MM.1S (cell line): ENCODE measurements around the gene SLC4A9.

Experiments
- DNase-seq: peaks from one replicate; pipeline ENCODE4 v3.0.0-alpha.2; 2015
- H2AFZ ChIP-seq: fragments of 300-600 bp; sonication (generic); 2 replicates; pipeline ENCODE4 v1.6.0; 2016; ENCODE audit warnings: antibody characterized with exemption, low read length
- H3F3A ChIP-seq: fragments of 300-600 bp; sonication (generic); 2 replicates; pipeline ENCODE4 v1.6.1; 2016; ENCODE audit warnings: mild to moderate bottlenecking, antibody characterized with exemption, low read length, moderate library complexity, mixed read lengths; ENCODE audit not compliant: insufficient read depth
- H3K27ac ChIP-seq: fragments of 300-600 bp; sonication (generic); 2 replicates; pipeline ENCODE4 v1.5.1; 2016; ENCODE audit warnings: mild to moderate bottlenecking, low read length
- H3K27me3 ChIP-seq: fragments of 300-600 bp; sonication (generic); replicated peaks from 2 replicates; pipeline ENCODE4 v1.6.0; 2016; ENCODE audit warnings: low read length; ENCODE audit not compliant: insufficient read depth
- H3K36me3 ChIP-seq: fragments of 300-600 bp; sonication (generic); replicated peaks from 2 replicates; pipeline ENCODE4 v1.6.1; 2016; ENCODE audit warnings: mild to moderate bottlenecking, low read length, mixed read lengths; ENCODE audit not compliant: insufficient read depth
- H3K4me1 ChIP-seq: fragments of 300-600 bp; sonication (generic); 2 replicates; pipeline ENCODE4 v1.6.1; 2016; ENCODE audit warnings: low read length, mixed read lengths
- H3K4me2 ChIP-seq: fragments of 300-600 bp; sonication (generic); 2 replicates; pipeline ENCODE4 v1.6.0; 2016; ENCODE audit warnings: low read depth, low read length
- H3K4me3 ChIP-seq: fragments of 300-600 bp; sonication (generic); 2 replicates; pipeline ENCODE4 v1.5.1; 2016; ENCODE audit warnings: low read length, mixed read lengths
- H3K79me2 ChIP-seq: fragments of 300-600 bp; sonication (generic); 2 replicates; pipeline ENCODE4 v1.6.1; 2016; ENCODE audit warnings: mixed run types, low read length, mixed read lengths
- H3K9ac ChIP-seq: fragments of 300-600 bp; sonication (generic); 2 replicates; pipeline ENCODE4 v1.6.1; 2016; ENCODE audit warnings: low read length, mixed read lengths
- H3K9me2 ChIP-seq: fragments of 300-600 bp; sonication (generic); replicated peaks from 2 replicates; pipeline ENCODE4 v1.6.1; 2016; ENCODE audit warnings: mild to moderate bottlenecking, low read length, mixed read lengths; ENCODE audit not compliant: insufficient read depth
- H3K9me3 ChIP-seq: fragments of 300-600 bp; sonication (generic); replicated peaks from 2 replicates; pipeline ENCODE4 v1.6.1; 2016; ENCODE audit warnings: mild to moderate bottlenecking, low read length, mixed read lengths; ENCODE audit not compliant: insufficient read depth
- H4K20me1 ChIP-seq: fragments of 300-600 bp; sonication (generic); 2 replicates; pipeline ENCODE4 v1.6.1; 2016; ENCODE audit warnings: mild to moderate bottlenecking, low read length, moderate library complexity, mixed read lengths; ENCODE audit not compliant: insufficient read depth
- CTCF ChIP-seq: fragments of 300-600 bp; sonication (generic); IDR thresholded peaks from 2 replicates; pipeline ENCODE4 v1.5.1; 2016; ENCODE audit warnings: antibody characterized with exemption, low read length, mixed read lengths
- EZH2 ChIP-seq: fragments of 300-600 bp; sonication (generic); optimal IDR thresholded peaks from 2 replicates; pipeline ENCODE3; 2017; ENCODE audit warnings: low read depth, mild to moderate bottlenecking, antibody characterized with exemption, low read length, mixed read lengths
- EZH2phosphoT487 ChIP-seq: fragments of 300-600 bp; sonication (generic); IDR thresholded peaks from 2 replicates; pipeline ENCODE4 v1.6.1; 2018; ENCODE audit warnings: antibody characterized with exemption, low read length

The SLC4A9 gene

GRCh38 chr5:140402258-140403074 lies 42.5 kb downstream of the SLC4A9 start:
- Histone ChIP-seq H3K79me2 (peaks cover 80% of the 10 kb centered on the region), H3K4me3 (peak overlapping the region; percentile 98), H3K9me3 (no peaks in the 10 kb centered on the region), H3K9ac (peak overlapping the region; percentile 88), H3K36me3 (no peaks in the 10 kb centered on the region), H3K27ac (peak overlapping the region; percentile 85), H3K4me2 (peak overlapping the region; percentile 95), H3K9me2 (no peaks in the 10 kb centered on the region), H3K4me1 (no peaks in the 10 kb centered on the region; the same call in 1 of the 2 replicates), H2AFZ (peak overlapping the region; percentile 72), H4K20me1 (peaks cover 23% of the 10 kb centered on the region), H3K27me3 (no peaks in the 10 kb centered on the region), H3F3A (peaks cover 14% of the 10 kb centered on the region)
- TF ChIP-seq EZH2phosphoT487 (no peak), CTCF (no peak), EZH2 (no peak)
- DNase-seq = peak; percentile 55

- Histone ChIP-seq H3K9ac (no peak overlapping the region), H2AFZ (no peak overlapping the region), H3K4me2 (peak overlapping the region; percentile 95; the same call in 1 of the 2 replicates), H3F3A (peaks cover 14% of the 10 kb centered on the region), H3K9me2 (no peaks in the 10 kb centered on the region), H3K27ac (no peak overlapping the region), H3K27me3 (no peaks in the 10 kb centered on the region), H3K36me3 (no peaks in the 10 kb centered on the region), H4K20me1 (peaks cover 29% of the 10 kb centered on the region), H3K4me1 (no peaks in the 10 kb centered on the region; the same call in 1 of the 2 replicates), H3K4me3 (peak overlapping the region; percentile 98), H3K79me2 (peaks cover 85% of the 10 kb centered on the region), H3K9me3 (no peaks in the 10 kb centered on the region)
- DNase-seq = no peak
- TF ChIP-seq EZH2 (no peak), CTCF (no peak), EZH2phosphoT487 (no peak)
These were observed 43.6 kb downstream of the SLC4A9 start for GRCh38 chr5:140403613-140404012.

GRCh38 chr5:140408750-140409241 lies 48.8 kb downstream of the SLC4A9 start:
- Histone ChIP-seq H3K27me3 (no peaks in the 10 kb centered on the region), H3F3A (no peaks in the 10 kb centered on the region), H3K27ac (no peak overlapping the region), H3K79me2 (peaks cover 100% of the 10 kb centered on the region), H3K36me3 (peaks cover 2% of the 10 kb centered on the region; the same call in 1 of the 2 replicates), H3K9ac (no peak overlapping the region), H2AFZ (no peak overlapping the region), H4K20me1 (peaks cover 42% of the 10 kb centered on the region), H3K4me3 (no peak overlapping the region), H3K9me2 (no peaks in the 10 kb centered on the region), H3K4me1 (no peaks in the 10 kb centered on the region; the same call in 1 of the 2 replicates), H3K4me2 (no peak overlapping the region), H3K9me3 (no peaks in the 10 kb centered on the region)
- no peak for TF ChIP-seq EZH2
- TF ChIP-seq CTCF = no peak
- no peak for TF ChIP-seq EZH2phosphoT487
- no peak for DNase-seq
